NT2/D1 (cell line): ENCODE measurements around the gene ENTPD2.

Source experiments
- DNase-seq: peaks from one replicate; pipeline ENCODE4 v3.0.0-alpha.2; 2011; ENCODE audit warnings: low read depth, low spot score
- H3K27me3 ChIP-seq: 2 replicates; pipeline ENCODE4 v1.6.0; 2011; ENCODE audit warnings: mild to moderate bottlenecking; ENCODE audit not compliant: insufficient read length, insufficient read depth
- H3K36me3 ChIP-seq: 2 replicates; pipeline ENCODE4 v1.6.1; 2011; ENCODE audit warnings: mild to moderate bottlenecking, low read length, mixed read lengths; ENCODE audit not compliant: insufficient read depth, insufficient read length
- H3K4me1 ChIP-seq: 2 replicates; pipeline ENCODE4 v1.5.1; 2011; ENCODE audit not compliant: insufficient read depth, insufficient read length
- H3K4me3 ChIP-seq: 2 replicates; pipeline ENCODE4 v1.5.1; 2011; ENCODE audit warnings: low read depth; ENCODE audit not compliant: insufficient read length
- H3K9ac ChIP-seq: 2 replicates; pipeline ENCODE4 v1.6.0; 2011; ENCODE audit warnings: low read depth; ENCODE audit not compliant: insufficient read length
- H3K9me3 ChIP-seq: 2 replicates; pipeline ENCODE4 v1.5.1; 2011; ENCODE audit warnings: mild to moderate bottlenecking, low read length; ENCODE audit not compliant: insufficient read depth
- SUZ12 ChIP-seq: IDR thresholded peaks from 2 replicates; pipeline ENCODE4 v1.6.1; 2011; ENCODE audit not compliant: insufficient read length, insufficient read depth; ENCODE audit errors: extremely low read depth
- YY1 ChIP-seq: IDR thresholded peaks from 2 replicates; pipeline ENCODE4 v1.6.1; 2011; ENCODE audit not compliant: insufficient read length, insufficient read depth
- ZNF274 ChIP-seq: IDR thresholded peaks from 2 replicates; pipeline ENCODE4 v1.6.1; 2011; ENCODE audit warnings: mild to moderate bottlenecking, low read depth, low read length

The ENTPD2 gene

GRCh38 chr9:137053944-137054931, at the start of gene ENTPD2:
Gene ENTPD2 (minus strand): TSS chr9:137054061. CDS start chr9:137053997, 64 bp downstream.
- no peak for DNase-seq
- H3K9me3 ChIP-seq, result no peaks in the 10 kb centered on the region
- peak within 1 kb of the TSS; percentile 76 for H3K9ac ChIP-seq
- no peaks in the 10 kb centered on the region for H3K36me3 ChIP-seq
- peak within 1 kb of the TSS; percentile 49 for H3K4me3 ChIP-seq
- H3K27me3 ChIP-seq, result peaks cover 65% of the 10 kb centered on the region
- TF ChIP-seq ZNF274 (no peak), YY1 (no peak)
- peaks cover 29% of the 10 kb centered on the region for H3K4me1 ChIP-seq

- peaks cover 2% of the 10 kb centered on the region for H3K4me1 ChIP-seq
- no peak overlapping the region for H3K4me3 ChIP-seq
- TF ChIP-seq YY1 (no peak), SUZ12 (no peak)
- peaks cover 23% of the 10 kb centered on the region for H3K9me3 ChIP-seq
- H3K27me3 ChIP-seq, result no peaks in the 10 kb centered on the region
- H3K9ac ChIP-seq, result no peak overlapping the region
- peaks cover 92% of the 10 kb centered on the region for H3K36me3 ChIP-seq
- no peak for DNase-seq
These were observed 49.5 kb upstream of the ENTPD2 start for GRCh38 chr9:137103206-137103999.

- Histone ChIP-seq H3K9ac (no peak overlapping the region), H3K4me1 (peaks cover 2% of the 10 kb centered on the region), H3K27me3 (no peaks in the 10 kb centered on the region), H3K9me3 (peaks cover 23% of the 10 kb centered on the region), H3K4me3 (no peak overlapping the region), H3K36me3 (peaks cover 77% of the 10 kb centered on the region)
- DNase-seq, result no peak
- TF ChIP-seq YY1 (no peak), ZNF274 (no peak), SUZ12 (no peak)
These were observed 45.4 kb upstream of the ENTPD2 start for GRCh38 chr9:137099231-137099630.

DNA sequence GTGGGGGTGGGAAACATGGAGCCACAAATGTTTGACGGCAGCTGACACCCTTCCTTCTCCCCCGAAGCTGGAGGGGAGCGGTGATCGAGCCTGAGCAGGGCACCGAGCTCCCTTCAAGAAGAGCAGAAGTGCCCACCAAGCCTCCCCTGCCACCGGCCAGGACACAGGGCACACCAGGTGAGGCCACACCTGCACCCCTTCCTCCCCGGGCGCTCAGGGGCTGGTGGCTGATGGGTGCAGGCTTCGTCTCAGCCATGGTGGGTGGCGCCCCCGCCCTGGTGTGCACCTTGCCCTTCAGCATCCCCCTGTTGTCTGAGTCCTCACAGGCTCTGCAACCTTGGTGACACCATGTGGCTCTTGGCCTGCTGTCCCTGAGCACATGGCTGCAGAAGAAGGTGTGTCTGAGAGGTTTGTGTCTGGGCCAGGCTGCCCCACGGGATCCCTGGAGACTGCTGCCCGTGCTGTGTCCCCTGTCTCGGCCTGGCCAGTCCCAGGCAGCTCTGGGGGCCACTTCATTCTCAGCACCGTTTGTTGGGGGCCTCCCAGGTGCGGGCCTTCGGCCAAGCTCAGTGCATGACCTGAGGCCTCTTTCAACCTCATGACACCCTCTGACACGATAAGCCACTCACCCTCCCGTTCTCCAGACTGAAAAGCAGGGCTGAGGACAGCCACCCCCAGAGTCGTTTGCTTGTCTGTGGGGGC, 44.1 kb upstream of the ENTPD2 start:
- Histone ChIP-seq H3K4me3 (no peak overlapping the region), H3K9me3 (peaks cover 16% of the 10 kb centered on the region), H3K9ac (no peak overlapping the region), H3K36me3 (peaks cover 67% of the 10 kb centered on the region), H3K27me3 (no peaks in the 10 kb centered on the region), H3K4me1 (peaks cover 2% of the 10 kb centered on the region)
- no peak for DNase-seq
- TF ChIP-seq YY1 (no peak), ZNF274 (no peak), SUZ12 (no peak)

DNA sequence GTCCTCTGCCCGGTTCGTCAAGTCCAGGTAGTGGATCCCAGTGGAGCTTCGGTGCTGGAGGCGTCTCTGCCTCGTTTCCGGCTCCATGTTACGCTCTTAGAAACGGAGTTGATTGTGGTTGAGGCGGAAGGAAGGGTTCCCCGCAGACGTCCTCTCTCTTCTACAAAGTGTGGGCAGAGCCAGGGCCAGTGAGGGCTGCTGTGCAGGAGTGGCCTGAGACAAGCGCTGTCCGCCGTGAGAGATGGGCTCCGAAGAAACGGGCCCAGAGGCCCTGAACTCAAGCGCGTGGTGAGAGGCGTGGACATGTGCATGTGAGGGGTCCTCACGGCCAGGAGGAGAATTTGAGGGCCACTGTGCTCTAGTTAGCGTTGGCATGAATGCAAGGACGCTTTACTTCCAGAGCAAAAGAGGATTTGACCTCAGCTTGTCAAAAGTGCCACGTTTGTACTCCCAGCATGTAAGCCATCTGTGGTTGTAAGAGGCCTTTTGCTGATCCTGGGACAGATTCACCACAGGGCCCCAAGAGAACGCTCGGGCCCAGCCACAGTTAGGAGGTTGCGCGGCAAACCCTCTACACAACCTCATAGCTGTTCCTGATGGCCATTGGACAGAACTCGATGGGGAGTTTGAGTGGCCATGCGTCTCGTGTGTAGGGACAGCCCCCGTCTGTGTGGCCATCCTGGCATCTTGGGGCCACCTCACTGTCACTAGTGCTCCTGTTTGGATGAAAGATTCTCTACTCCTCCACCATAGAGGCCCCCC, 43.1 kb upstream of the ENTPD2 start:
- H3K4me1 ChIP-seq, result peaks cover 2% of the 10 kb centered on the region
- no peak for DNase-seq
- no peak overlapping the region for H3K4me3 ChIP-seq
- no peak for TF ChIP-seq YY1
- TF ChIP-seq ZNF274, result no peak
- TF ChIP-seq SUZ12, result no peak
- peaks cover 7% of the 10 kb centered on the region for H3K9me3 ChIP-seq
- H3K36me3 ChIP-seq, result peaks cover 65% of the 10 kb centered on the region
- no peaks in the 10 kb centered on the region for H3K27me3 ChIP-seq
- no peak overlapping the region for H3K9ac ChIP-seq

DNA sequence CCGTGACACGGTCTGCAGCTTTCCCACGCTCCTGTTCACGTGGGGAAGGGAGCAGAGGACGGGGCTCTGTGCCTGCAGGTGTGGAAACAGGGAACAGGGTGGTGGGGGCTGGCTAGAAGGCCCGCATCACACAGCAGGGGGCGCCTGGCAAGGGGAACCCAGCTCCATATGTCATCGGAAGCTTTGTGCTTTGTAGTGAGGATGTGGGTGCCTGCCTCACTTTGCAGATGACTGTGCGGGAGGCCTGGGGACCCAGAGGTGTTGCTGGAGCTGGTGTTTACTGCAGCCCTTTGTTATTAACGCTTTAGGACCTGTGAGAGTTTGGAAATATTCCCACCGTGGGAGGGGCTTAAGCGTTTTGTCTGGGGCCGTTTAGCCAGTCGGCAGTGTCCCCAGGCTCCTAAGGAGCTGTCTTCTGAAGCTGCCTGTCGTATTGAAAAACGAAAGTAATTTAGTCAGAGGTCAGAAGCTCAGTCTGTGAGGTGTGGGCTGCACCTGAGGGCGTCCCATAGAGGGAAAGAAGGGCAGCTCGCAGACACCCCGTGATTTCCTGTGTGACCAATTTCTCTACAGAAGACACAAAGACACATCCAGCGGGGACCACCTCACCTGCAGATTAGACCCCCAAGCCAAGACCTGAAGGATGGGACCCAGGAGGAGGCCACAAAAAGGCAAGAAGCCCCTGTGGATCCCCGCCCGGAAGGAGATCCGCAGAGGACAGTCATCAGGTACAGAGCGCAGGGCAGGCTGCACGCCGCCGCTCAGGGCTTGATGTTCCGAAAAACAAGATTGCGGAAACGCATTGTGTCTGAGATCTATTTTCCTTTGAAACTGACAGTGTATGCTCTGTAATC, 42.0 kb upstream of the ENTPD2 start:
- no peaks in the 10 kb centered on the region for H3K27me3 ChIP-seq
- H3K4me3 ChIP-seq, result no peak overlapping the region
- no peak for TF ChIP-seq ZNF274
- TF ChIP-seq YY1, result no peak
- TF ChIP-seq SUZ12, result no peak
- no peaks in the 10 kb centered on the region for H3K9me3 ChIP-seq
- H3K4me1 ChIP-seq, result peaks cover 2% of the 10 kb centered on the region
- DNase-seq, result no peak
- peaks cover 60% of the 10 kb centered on the region for H3K36me3 ChIP-seq
- H3K9ac ChIP-seq, result no peak overlapping the region
